Gastroesophageal sphincter (tissue), 4 donors: Measurements from ENCODE around the gene LMTK2. TPM values are rescaled to one million over a fixed set of nuclear protein-coding genes. Genes with fewer than 3 reads are reported as not detected.
A peak's percentile ranks its signal among the peaks of the same experiment; 100 is the strongest.

Source experiments
- ATAC-seq: fragments of 150-250 bp; one replicate; pipeline ENCODE4 v1.9.1; 2016; ENCODE audit warnings: mild to moderate bottlenecking, moderate library complexity
- H3K27ac ChIP-seq, 4 donors: fragments of 200-600 bp; sonication (generic) in 3 of 4; 1 replicate in 3 of 4; 2 replicates in 1 of 4; pipeline ENCODE4 v1.5.1; 2016 to 2019
- H3K27me3 ChIP-seq: fragments of 200-600 bp; sonication (generic); one replicate; pipeline ENCODE4 v1.5.1; 2019
- H3K36me3 ChIP-seq, 2 donors: fragments of 200-600 bp; sonication (generic); one replicate each; pipeline ENCODE4 v1.5.1; 2019; ENCODE audit warnings: control low read depth in 1 of 2
- H3K4me1 ChIP-seq, 3 donors: fragments of 200-600 bp; sonication (generic); 1 replicate in 2 of 3; 2 replicates in 1 of 3; pipeline ENCODE4 v1.5.1; 2016 to 2019; ENCODE audit warnings: control low read depth in 2 of 3
- H3K4me3 ChIP-seq, 2 donors: fragments of 200-600 bp; sonication (generic); one replicate each; pipeline ENCODE4 v1.5.1; 2019; ENCODE audit warnings: mild to moderate bottlenecking in 1 of 2, moderate library complexity in 1 of 2
- H3K9me3 ChIP-seq, 3 donors: fragments of 200-600 bp; sonication (generic); one replicate each; pipeline ENCODE4 v1.5.1; 2017 to 2019; ENCODE audit warnings: control low read depth in 2 of 3
- CTCF ChIP-seq, 4 experiments: fragments of 200-600 bp in 2 of 4; fragments of 450-650 bp in 2 of 4; sonication (generic) in 1 of 4; IDR thresholded peaks; one replicate each; pipeline ENCODE4 v1.5.1; 2017 to 2019; ENCODE audit warnings: antibody characterized with exemption in 4 of 4, mild to moderate bottlenecking in 2 of 4, moderate library complexity in 2 of 4
- EP300 ChIP-seq: sonication (generic); formaldehyde crosslinking; IDR thresholded peaks from one replicate; pipeline ENCODE4 v1.6.1; 2017; ENCODE audit warnings: antibody characterized with exemption, mild to moderate bottlenecking
- POLR2A ChIP-seq, 2 donors: fragments of 450-650 bp; IDR thresholded peaks; one replicate each; pipeline ENCODE4 v1.6.1; 2017; ENCODE audit warnings: antibody characterized with exemption in 2 of 2, mild to moderate bottlenecking in 2 of 2, moderate library complexity in 1 of 2
- POLR2AphosphoS5 ChIP-seq: sonication (generic); formaldehyde crosslinking; IDR thresholded peaks from one replicate; pipeline ENCODE4 v1.6.1; 2017; ENCODE audit warnings: antibody characterized with exemption
- WGBS, 2 donors: methylation state at CpG; one replicate each; pipeline ENCODE4 v1.1.5; 2018; ENCODE audit warnings: low coverage in 1 of 2; 5-methylcytosine and 5-hydroxymethylcytosine counted together
- total RNA-seq, 4 donors: library from RNA; depleted of rRNA; stranded (reverse); fragments of >200 nt; gene quantifications; one replicate each; pipeline ENCODE4 v1.1.0, GENCODE V29; 2016

Gene LMTK2
- total RNA-seq, 4 donors from 2014 or later = 16.0 to 34.5 (median 22.1) TPM

- WGBS, 2 donors = 49 to 70% methylated on average over 3 to 7 of the region's 16 CpGs
- H3K27me3 ChIP-seq = no peaks in the 10 kb centered on the region
- peaks cover 0 to 86% of the 10 kb centered on the region in 2 donors for H3K36me3 ChIP-seq
- no peak overlapping the region for H3K27ac ChIP-seq
- H3K4me3 ChIP-seq = no peak overlapping the region
- peaks cover 0 to 4% (median 0%) of the 10 kb centered on the region in 3 donors for H3K4me1 ChIP-seq
- no peak for ATAC-seq
- H3K9me3 ChIP-seq = no peaks in the 10 kb centered on the region
- no peak for TF ChIP-seq EP300
- TF ChIP-seq POLR2AphosphoS5 = no peak
- TF ChIP-seq POLR2A (IDR thresholded peaks at IDR 0.05) = no peak
- TF ChIP-seq CTCF (IDR thresholded peaks at IDR 0.05) = no peak
Observed at GRCh38 chr7:98241674-98242241, 135.1 kb downstream of the LMTK2 start.

DNA sequence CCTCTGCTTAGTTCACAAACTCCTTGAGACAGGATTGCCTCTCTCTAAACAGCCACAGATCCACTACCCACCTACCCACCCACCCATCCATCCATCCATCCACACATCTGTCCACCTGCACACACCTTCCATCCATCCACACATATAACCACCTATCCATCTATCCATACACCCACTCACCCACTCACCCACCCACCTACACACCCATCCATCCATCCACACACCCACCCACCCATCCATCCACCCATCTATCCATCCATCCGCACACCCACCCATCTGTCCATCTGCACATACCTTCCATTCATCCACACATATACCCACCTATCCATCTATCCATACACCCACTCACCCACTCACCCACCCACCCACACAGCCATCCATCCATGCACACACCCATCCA is 135.7 kb downstream of the LMTK2 start:
- ATAC-seq = no peak
- Histone ChIP-seq H3K4me3 (no peak overlapping the region), H3K27ac (no peak overlapping the region), H3K4me1 (peaks cover 0 to 4% (median 0%) of the 10 kb centered on the region in 3 donors), H3K36me3 (peaks cover 0 to 80% of the 10 kb centered on the region in 2 donors), H3K27me3 (no peaks in the 10 kb centered on the region), H3K9me3 (no peaks in the 10 kb centered on the region)
- WGBS, 2 donors = 92 to 94% methylated on average over 1 of the region's 1 CpG
- TF ChIP-seq CTCF (IDR thresholded peaks at IDR 0.05) (no peak), POLR2A (IDR thresholded peaks at IDR 0.05) (no peak), EP300 (no peak), POLR2AphosphoS5 (no peak)

DNA sequence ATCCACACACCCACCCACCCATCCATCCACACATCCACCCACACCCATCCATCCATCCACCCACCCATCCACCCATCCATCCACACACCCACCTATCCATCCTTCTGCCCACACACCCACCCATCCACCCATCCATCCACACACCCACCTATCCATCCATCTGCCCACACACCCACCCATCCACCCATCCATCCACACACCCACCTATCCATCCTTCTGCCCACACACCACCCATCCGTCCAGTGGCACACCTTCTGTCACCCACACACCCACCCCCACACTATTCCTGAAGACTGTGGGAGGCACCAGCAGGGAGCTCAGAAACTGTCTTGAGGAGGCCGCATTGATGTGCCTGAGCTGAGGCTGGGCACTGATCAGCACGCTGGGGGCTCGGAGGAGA is 136.3 kb downstream of the LMTK2 start:
- no peaks in the 10 kb centered on the region for H3K9me3 ChIP-seq
- H3K4me1 ChIP-seq = peaks cover 0 to 7% (median 0%) of the 10 kb centered on the region in 3 donors
- no peak for ATAC-seq
- WGBS, 2 donors = 100% methylated on average over 1 of the region's 4 CpGs; no CpG with 5 or more reads in 1 of the 2 donors
- no peak overlapping the region for H3K27ac ChIP-seq
- TF ChIP-seq POLR2AphosphoS5 (no peak), POLR2A (IDR thresholded peaks at IDR 0.05) (no peak), CTCF (IDR thresholded peaks at IDR 0.05) (no peak), EP300 (no peak)
- no peak overlapping the region for H3K4me3 ChIP-seq
- peaks cover 0 to 75% of the 10 kb centered on the region in 2 donors for H3K36me3 ChIP-seq
- H3K27me3 ChIP-seq = no peaks in the 10 kb centered on the region

GRCh38 chr7:98244871-98245270 is 138.2 kb downstream of the LMTK2 start:
- H3K4me1 ChIP-seq = peaks cover 0 to 24% (median 0%) of the 10 kb centered on the region in 3 donors
- peaks cover 0 to 55% of the 10 kb centered on the region in 2 donors for H3K36me3 ChIP-seq
- no CpG with 5 or more reads among the region's 14 CpGs for WGBS, 2 donors
- peak overlapping the region in 1 of 4 donors; percentile 37 for H3K27ac ChIP-seq
- no peak for ATAC-seq
- H3K4me3 ChIP-seq = no peak overlapping the region
- H3K27me3 ChIP-seq = no peaks in the 10 kb centered on the region
- TF ChIP-seq POLR2AphosphoS5 (no peak), EP300 (no peak), CTCF (IDR thresholded peaks at IDR 0.05) (no peak), POLR2A (IDR thresholded peaks at IDR 0.05) (no peak)
- no peaks in the 10 kb centered on the region for H3K9me3 ChIP-seq

DNA sequence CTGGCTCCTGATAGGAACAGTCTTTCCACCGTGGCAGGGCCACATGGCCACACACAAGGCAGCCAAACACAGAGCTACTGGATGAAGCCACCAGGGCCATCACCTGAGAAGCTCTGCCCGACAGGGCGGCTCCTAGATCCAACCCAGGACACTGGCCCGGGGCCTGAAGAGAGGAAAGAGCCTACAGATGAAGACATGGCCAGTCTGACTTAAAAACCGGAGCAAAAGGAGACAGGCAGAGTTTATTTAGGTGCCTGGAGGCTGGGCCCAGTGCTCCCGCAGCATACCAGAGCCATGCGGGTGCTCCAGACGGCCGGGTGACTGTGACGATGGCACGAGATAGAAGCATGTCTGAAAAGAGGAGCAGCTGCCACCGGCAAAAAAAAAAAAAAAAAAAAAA is 141.5 kb downstream of the LMTK2 start:
- TF ChIP-seq EP300 (no peak), POLR2A (IDR thresholded peaks at IDR 0.05) (no peak)
- H3K4me1 ChIP-seq = peaks cover 0 to 51% (median 14%) of the 10 kb centered on the region in 3 donors
- 90% methylated on average over 2 of the region's 12 CpGs; no CpG with 5 or more reads in 1 of the 2 donors for WGBS, 2 donors

More for the DNA sequence above, 141.5 kb downstream of the LMTK2 start:
- Histone ChIP-seq H3K4me3 (no peak overlapping the region), H3K9me3 (no peaks in the 10 kb centered on the region), H3K27me3 (no peaks in the 10 kb centered on the region), H3K36me3 (peaks cover 0 to 29% of the 10 kb centered on the region in 2 donors), H3K27ac (no peak overlapping the region)
- no peak for ATAC-seq
